ENCODE measurements around the gene PROC. TPM values are rescaled to one million over a fixed set of nuclear protein-coding genes. Genes with fewer than 3 reads are reported as not detected.
A peak's percentile ranks its signal among the peaks of the same experiment; 100 is the strongest.

Gene PROC
- total RNA-seq, 4 donors from 2014 or later: 2.9 to 3.0 TPM; not detected in 2

DNA sequence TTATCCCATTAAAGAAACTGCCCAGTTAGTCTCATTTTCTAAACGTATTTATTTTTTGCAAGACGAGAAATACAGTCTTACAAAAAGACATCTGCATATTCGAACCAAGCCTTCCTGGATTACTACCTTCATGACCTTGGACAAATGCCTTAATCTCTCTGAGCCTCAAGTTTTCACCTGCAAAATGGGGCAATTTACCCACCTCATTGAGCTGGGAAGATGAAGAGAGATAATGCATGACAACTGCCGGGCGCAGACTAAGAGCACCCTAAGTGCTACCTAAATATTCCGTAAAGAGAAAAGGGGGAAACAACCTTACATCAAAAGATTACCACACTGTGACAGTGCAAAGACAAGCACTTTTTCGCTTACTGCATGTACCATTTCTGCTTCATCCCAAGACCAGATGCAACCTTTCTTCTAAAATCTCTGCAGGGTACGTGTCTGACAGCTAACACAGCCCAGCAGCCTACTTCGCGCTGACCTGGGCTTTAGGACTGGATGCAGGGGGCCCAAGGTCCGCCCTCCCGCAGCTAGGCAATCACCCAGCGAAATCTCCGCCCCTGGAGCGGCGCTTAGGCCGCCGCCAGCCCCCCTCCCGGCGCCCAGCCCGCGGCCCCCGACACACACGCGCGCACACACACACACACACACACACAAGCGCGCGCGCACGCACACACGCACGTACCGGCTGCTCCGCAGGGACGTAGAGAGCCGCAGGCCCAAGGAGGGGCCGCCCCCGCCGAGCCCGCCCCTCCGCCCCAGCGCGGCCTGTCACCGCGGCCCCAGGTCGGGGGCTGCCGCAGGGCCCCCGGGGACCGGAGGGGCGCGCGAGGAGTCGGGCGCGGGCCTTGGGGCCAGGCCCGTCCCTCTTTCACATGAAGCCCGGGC lies 31.2 kb upstream of the PROC start:
- Histone ChIP-seq H3K4me3 (peak overlapping the region; percentile 80 to 95 (median 84)), H3K36me3 (no peaks in the 10 kb centered on the region), H3K27ac (peak overlapping the region; percentile 99 to 100 (median 100)), H3K27me3 (no peaks in the 10 kb centered on the region), H3K9me3 (no peaks in the 10 kb centered on the region), H3K4me1 (peaks cover 10 to 49% (median 21%) of the 10 kb centered on the region in 4 donors)
- DNase-seq: peak; percentile 84
- no peak for TF ChIP-seq EP300 (IDR thresholded peaks at IDR 0.05; ENCODE audit: low read depth)
- TF ChIP-seq POLR2AphosphoS5 (IDR thresholded peaks at IDR 0.05): peak in 1 of 3 donors; percentile 6
- TF ChIP-seq POLR2A (IDR thresholded peaks at IDR 0.05): no peak
- 0% methylated on average over 7 to 17 of the region's 58 CpGs for WGBS, 2 donors (ENCODE audit: low coverage in 1 of 2)
- in situ Hi-C loops (cut with MboI; ENCODE audit: low pct_ligation_motif_present in 1 of 4, low pct_unique_long_range_greater_than_20kb in 1 of 4, low sequenced_read_pairs in 3 of 4): no loop called here
- intact Hi-C loops (cut with DNase I; ENCODE audit: low total_unique reads): no loop called here

DNA sequence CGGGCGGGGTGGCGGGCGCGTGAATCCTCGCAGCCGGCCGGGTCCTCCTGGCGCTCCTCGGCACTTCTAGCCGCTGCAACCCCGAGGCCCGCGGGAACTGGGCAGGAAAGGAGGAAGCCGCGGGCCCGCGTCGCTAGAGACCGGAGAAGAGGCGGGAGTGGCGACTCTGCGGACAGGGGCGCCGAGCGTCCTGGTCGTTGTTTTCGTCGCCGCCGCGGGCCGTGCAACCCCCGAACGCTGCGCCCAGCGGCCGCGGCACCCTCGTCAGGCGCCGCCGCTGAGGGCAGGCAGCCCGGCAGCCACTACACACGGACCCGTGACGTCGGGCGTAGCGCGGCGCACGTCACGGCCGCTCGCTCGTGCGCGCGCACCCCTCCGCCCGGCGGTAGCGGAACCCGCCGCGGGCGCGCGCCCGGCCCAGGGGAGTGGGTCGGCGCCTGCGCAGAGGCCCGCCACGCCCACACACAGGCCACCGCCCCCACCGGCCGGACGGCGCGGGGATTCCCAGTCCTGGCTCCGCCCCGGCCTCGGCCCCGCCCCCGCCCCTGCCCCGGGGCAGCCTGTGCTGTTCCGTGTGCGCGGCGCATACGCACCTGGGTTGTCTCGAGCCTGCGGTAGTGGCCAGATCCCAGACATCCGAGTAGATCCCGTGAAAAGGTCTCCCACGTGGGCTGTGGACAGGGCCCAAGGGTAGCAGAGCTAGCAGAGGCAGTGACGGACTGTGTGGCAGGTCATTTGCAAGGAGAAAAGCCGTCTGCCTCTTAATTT lies 30.4 kb upstream of the PROC start, which contains the start of gene MAP3K2:
Gene MAP3K2, minus strand, starts transcription at position 321 of the 768 bp plus-strand sequence. CDS start 44,846 bp downstream, outside the sequence.
- H3K4me3 ChIP-seq: peak within 1 kb of the TSS; percentile 80 to 95 (median 84)
- H3K9me3 ChIP-seq: no peaks in the 10 kb centered on the region
- peak; percentile 86 for TF ChIP-seq POLR2A (IDR thresholded peaks at IDR 0.05)
- peak; percentile 88 to 93 (median 92) for TF ChIP-seq POLR2AphosphoS5 (IDR thresholded peaks at IDR 0.05)
- TF ChIP-seq, protein P1, sequence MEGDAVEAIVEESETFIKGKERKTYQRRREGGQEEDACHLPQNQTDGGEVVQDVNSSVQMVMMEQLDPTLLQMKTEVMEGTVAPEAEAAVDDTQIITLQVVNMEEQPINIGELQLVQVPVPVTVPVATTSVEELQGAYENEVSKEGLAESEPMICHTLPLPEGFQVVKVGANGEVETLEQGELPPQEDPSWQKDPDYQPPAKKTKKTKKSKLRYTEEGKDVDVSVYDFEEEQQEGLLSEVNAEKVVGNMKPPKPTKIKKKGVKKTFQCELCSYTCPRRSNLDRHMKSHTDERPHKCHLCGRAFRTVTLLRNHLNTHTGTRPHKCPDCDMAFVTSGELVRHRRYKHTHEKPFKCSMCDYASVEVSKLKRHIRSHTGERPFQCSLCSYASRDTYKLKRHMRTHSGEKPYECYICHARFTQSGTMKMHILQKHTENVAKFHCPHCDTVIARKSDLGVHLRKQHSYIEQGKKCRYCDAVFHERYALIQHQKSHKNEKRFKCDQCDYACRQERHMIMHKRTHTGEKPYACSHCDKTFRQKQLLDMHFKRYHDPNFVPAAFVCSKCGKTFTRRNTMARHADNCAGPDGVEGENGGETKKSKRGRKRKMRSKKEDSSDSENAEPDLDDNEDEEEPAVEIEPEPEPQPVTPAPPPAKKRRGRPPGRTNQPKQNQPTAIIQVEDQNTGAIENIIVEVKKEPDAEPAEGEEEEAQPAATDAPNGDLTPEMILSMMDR (IDR thresholded peaks at IDR 0.05): no peak
- 1% methylated on average over 39 of the region's 100 CpGs; no CpG with 5 or more reads in 1 of the 2 donors for WGBS, 2 donors (ENCODE audit: low coverage in 1 of 2)
- H3K36me3 ChIP-seq: no peaks in the 10 kb centered on the region
- intact Hi-C loops (cut with DNase I; ENCODE audit: low total_unique reads) (no loop called here), in situ Hi-C loops (cut with MboI; ENCODE audit: low pct_ligation_motif_present in 1 of 4, low pct_unique_long_range_greater_than_20kb in 1 of 4, low sequenced_read_pairs in 3 of 4) (no loop called here)
- DNase-seq: peak; percentile 97
- H3K4me1 ChIP-seq: peaks cover 10 to 44% (median 21%) of the 10 kb centered on the region in 4 donors
- no peaks in the 10 kb centered on the region for H3K27me3 ChIP-seq
- H3K27ac ChIP-seq: peak within 1 kb of the TSS; percentile 99 to 100 (median 100)

- no peak for DNase-seq
- H3K27ac ChIP-seq: peak overlapping the region; percentile 99 to 100 (median 100)
- TF ChIP-seq POLR2A (IDR thresholded peaks at IDR 0.05): no peak
- no peak for TF ChIP-seq POLR2AphosphoS5 (IDR thresholded peaks at IDR 0.05)
- TF ChIP-seq, protein P1 (IDR thresholded peaks at IDR 0.05): no peak
- no peaks in the 10 kb centered on the region for H3K9me3 ChIP-seq
- H3K4me3 ChIP-seq: peak overlapping the region; percentile 26 to 95 (median 82)
- intact Hi-C loops (cut with DNase I; ENCODE audit: low total_unique reads) (no loop called here), in situ Hi-C loops (cut with MboI; ENCODE audit: low pct_ligation_motif_present in 1 of 4, low pct_unique_long_range_greater_than_20kb in 1 of 4, low sequenced_read_pairs in 3 of 4) (no loop called here)
- H3K4me1 ChIP-seq: peaks cover 10 to 40% (median 21%) of the 10 kb centered on the region in 4 donors
- H3K36me3 ChIP-seq: no peaks in the 10 kb centered on the region
- WGBS, 2 donors (ENCODE audit: low coverage in 1 of 2): 42 to 54% methylated on average over 4 to 8 of the region's 8 CpGs
- H3K27me3 ChIP-seq: no peaks in the 10 kb centered on the region
Measured at GRCh38 chr2:127388423-127389164, 29.6 kb upstream of the PROC start.

- no peak for DNase-seq
- H3K36me3 ChIP-seq: no peaks in the 10 kb centered on the region
- TF ChIP-seq, protein P1 (IDR thresholded peaks at IDR 0.05): no peak
- TF ChIP-seq POLR2A (IDR thresholded peaks at IDR 0.05) (no peak), POLR2AphosphoS5 (IDR thresholded peaks at IDR 0.05) (no peak), EP300 (IDR thresholded peaks at IDR 0.05; ENCODE audit: low read depth) (no peak)
- intact Hi-C loops (cut with DNase I; ENCODE audit: low total_unique reads) (no loop called here), in situ Hi-C loops (cut with MboI; ENCODE audit: low pct_ligation_motif_present in 1 of 4, low pct_unique_long_range_greater_than_20kb in 1 of 4, low sequenced_read_pairs in 3 of 4) (no loop called here)
- H3K4me3 ChIP-seq: no peak overlapping the region
- H3K9me3 ChIP-seq: no peaks in the 10 kb centered on the region
- H3K4me1 ChIP-seq: peaks cover 10 to 33% (median 21%) of the 10 kb centered on the region in 4 donors
- H3K27me3 ChIP-seq: no peaks in the 10 kb centered on the region
- H3K27ac ChIP-seq: peak overlapping the region in 1 of 4 donors; percentile 21
- 78% methylated on average over 5 of the region's 5 CpGs for WGBS, 2 donors (ENCODE audit: low coverage in 1 of 2)
Measured at GRCh38 chr2:127389778-127390435, 28.3 kb upstream of the PROC start.
